SK-N-SH treated with all-trans-retinoic acid at 6 μM for 48 hours (cell line): ENCODE results near the gene HRH3.

ENCODE experiments used
- ATAC-seq: fragments of 200-7000 bp; cut with Tn5 transposase; 3 replicates; pipeline ENCODE4 v1.9.1; 2020; ENCODE audit warnings: mild to moderate bottlenecking, moderate library complexity
- ARNTL ChIP-seq: fragments of 450-650 bp; formaldehyde crosslinking; IDR thresholded peaks from 2 replicates; pipeline ENCODE4 v1.5.0; 2020; ENCODE audit warnings: low read depth, mild to moderate bottlenecking, moderate library complexity, borderline replicate concordance
- BACH2 ChIP-seq: fragments of 250-450 bp; sonication (Bioruptor Pico); IDR thresholded peaks from 2 replicates; pipeline ENCODE4 v1.9.0; 2021; ENCODE audit warnings: mild to moderate bottlenecking, borderline replicate concordance
- CSDC2 ChIP-seq: fragments of 250-450 bp; sonication (Bioruptor Pico); IDR thresholded peaks from 2 replicates; pipeline ENCODE4 v1.5.0; 2020; ENCODE audit warnings: mild to moderate bottlenecking, moderate library complexity
- ESRRG ChIP-seq: fragments of 250-450 bp; sonication (Bioruptor Pico); IDR thresholded peaks from 2 replicates; pipeline ENCODE4 v1.6.1; 2021; ENCODE audit warnings: mild to moderate bottlenecking
- GLIS3 ChIP-seq: fragments of 250-450 bp; sonication (Bioruptor Pico); IDR thresholded peaks from 2 replicates; pipeline ENCODE4 v1.5.0; 2020; ENCODE audit warnings: mild to moderate bottlenecking, moderate library complexity
- ISL1 ChIP-seq: fragments of 250-450 bp; sonication (Bioruptor Pico); IDR thresholded peaks from 2 replicates; pipeline ENCODE4 v2.1.2; 2022; ENCODE audit warnings: mild to moderate bottlenecking, moderate library complexity
- OSR1 ChIP-seq: fragments of 250-450 bp; sonication (Bioruptor Pico); IDR thresholded peaks from 2 replicates; pipeline ENCODE4 v1.8.0; 2022; ENCODE audit warnings: moderate library complexity, mild to moderate bottlenecking, inconsistent platforms
- PPARA ChIP-seq: fragments of 250-450 bp; sonication (Bioruptor Pico); IDR thresholded peaks from 2 replicates; pipeline ENCODE4 v1.5.0; 2020; ENCODE audit warnings: mild to moderate bottlenecking, borderline replicate concordance
- RARB ChIP-seq: fragments of 250-450 bp; sonication (Bioruptor Pico); IDR thresholded peaks from 2 replicates; pipeline ENCODE4 v1.8.0; 2021; ENCODE audit warnings: mild to moderate bottlenecking, moderate library complexity
- SNAI2 ChIP-seq: fragments of 250-450 bp; sonication (Bioruptor Pico); IDR thresholded peaks from 2 replicates; pipeline ENCODE4 v1.5.0; 2020; ENCODE audit warnings: mild to moderate bottlenecking, moderate library complexity
- TCF4 ChIP-seq: fragments of 250-450 bp; sonication (Bioruptor Pico); IDR thresholded peaks from 2 replicates; pipeline ENCODE4 v1.8.0; 2021; ENCODE audit warnings: mild to moderate bottlenecking, moderate library complexity, borderline replicate concordance
- TOX ChIP-seq: fragments of 250-450 bp; sonication (Bioruptor Pico); IDR thresholded peaks from 2 replicates; pipeline ENCODE4 v1.8.0; 2021; ENCODE audit warnings: mild to moderate bottlenecking, moderate library complexity, borderline replicate concordance
- ZC3H10 ChIP-seq: fragments of 250-450 bp; sonication (Bioruptor Pico); IDR thresholded peaks from 2 replicates; pipeline ENCODE4 v1.5.1; 2021; ENCODE audit warnings: mild to moderate bottlenecking, moderate library complexity
- ZFP3 ChIP-seq: fragments of 250-450 bp; sonication (Bioruptor Pico); IDR thresholded peaks from 2 replicates; pipeline ENCODE4 v1.5.0; 2020; ENCODE audit warnings: mild to moderate bottlenecking, moderate library complexity
- ZFP30 ChIP-seq: fragments of 450-650 bp; formaldehyde crosslinking; IDR thresholded peaks from 2 replicates; pipeline ENCODE4 v1.5.0; 2022; ENCODE audit warnings: mild to moderate bottlenecking, moderate library complexity
- ZNF565 ChIP-seq: fragments of 450-650 bp; formaldehyde crosslinking; conservative IDR thresholded peaks from 2 replicates; pipeline ENCODE4 v1.5.0; 2020; ENCODE audit warnings: low read depth, mild to moderate bottlenecking, moderate library complexity
- ZNF70 ChIP-seq: fragments of 450-650 bp; formaldehyde crosslinking; IDR thresholded peaks from 2 replicates; pipeline ENCODE4 v1.5.0; 2020; ENCODE audit warnings: mild to moderate bottlenecking, moderate library complexity
- ZNF8 ChIP-seq: fragments of 450-650 bp; formaldehyde crosslinking; IDR thresholded peaks from 2 replicates; pipeline ENCODE4 v1.5.0; 2020; ENCODE audit warnings: mild to moderate bottlenecking, moderate library complexity
- TF ChIP-seq, protein P1 (sequence below): fragments of 250-450 bp; sonication (Bioruptor Pico); IDR thresholded peaks from 2 replicates; pipeline ENCODE4 v1.8.0; 2020; ENCODE audit warnings: mild to moderate bottlenecking, moderate library complexity, borderline replicate concordance
- TF ChIP-seq, protein P2 (sequence below): fragments of 250-450 bp; sonication (Bioruptor Pico); IDR thresholded peaks from 2 replicates; pipeline ENCODE4 v1.5.1; 2020; ENCODE audit warnings: low read depth, mild to moderate bottlenecking, moderate library complexity
- TF ChIP-seq, protein P3 (sequence below): fragments of 250-450 bp; sonication (Bioruptor Pico); IDR thresholded peaks from 2 replicates; pipeline ENCODE4 v1.5.1; 2021; ENCODE audit warnings: mild to moderate bottlenecking, moderate library complexity
- TF ChIP-seq, protein P4 (sequence below): fragments of 250-450 bp; sonication (Bioruptor Pico); IDR thresholded peaks from 2 replicates; pipeline ENCODE4 v1.5.0; 2020; ENCODE audit warnings: mild to moderate bottlenecking, moderate library complexity
- TF ChIP-seq, protein P5 (sequence below): fragments of 250-450 bp; sonication (Bioruptor Pico); IDR thresholded peaks from 2 replicates; pipeline ENCODE4 v1.8.0; 2021; ENCODE audit warnings: low read depth, mild to moderate bottlenecking, moderate library complexity, borderline replicate concordance

The HRH3 gene

DNA sequence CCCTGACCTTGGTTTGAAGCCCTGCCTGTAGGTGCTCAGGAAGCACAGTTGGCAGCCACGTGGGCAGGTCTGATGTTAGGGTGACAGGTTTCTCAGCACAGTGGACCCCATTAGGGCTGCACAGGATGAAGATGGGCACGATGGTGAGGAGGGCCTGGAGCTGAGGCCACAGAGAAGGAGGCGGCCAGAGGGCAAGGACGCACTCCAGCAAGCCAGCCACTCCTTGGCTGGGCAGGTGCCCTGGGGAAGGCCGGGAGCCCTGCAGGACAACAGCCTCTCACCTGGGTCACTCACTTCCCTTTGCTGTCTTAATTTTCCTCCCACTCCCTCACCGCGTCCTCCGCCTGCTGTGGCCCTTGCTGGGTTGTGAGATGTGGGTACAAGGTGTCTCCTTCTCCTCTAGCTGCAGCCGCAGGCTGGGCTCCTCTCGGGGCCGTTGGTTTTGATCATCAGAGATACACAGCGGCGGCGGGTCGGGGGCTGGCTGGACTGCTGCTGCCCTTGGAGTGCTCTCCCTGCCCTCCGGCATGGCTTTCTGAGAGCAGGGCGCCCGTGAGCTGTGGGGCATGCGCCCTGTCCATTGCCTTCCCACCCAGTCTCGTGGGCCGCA lies 23.9 kb upstream of the HRH3 start:
- TF ChIP-seq, protein P1, sequence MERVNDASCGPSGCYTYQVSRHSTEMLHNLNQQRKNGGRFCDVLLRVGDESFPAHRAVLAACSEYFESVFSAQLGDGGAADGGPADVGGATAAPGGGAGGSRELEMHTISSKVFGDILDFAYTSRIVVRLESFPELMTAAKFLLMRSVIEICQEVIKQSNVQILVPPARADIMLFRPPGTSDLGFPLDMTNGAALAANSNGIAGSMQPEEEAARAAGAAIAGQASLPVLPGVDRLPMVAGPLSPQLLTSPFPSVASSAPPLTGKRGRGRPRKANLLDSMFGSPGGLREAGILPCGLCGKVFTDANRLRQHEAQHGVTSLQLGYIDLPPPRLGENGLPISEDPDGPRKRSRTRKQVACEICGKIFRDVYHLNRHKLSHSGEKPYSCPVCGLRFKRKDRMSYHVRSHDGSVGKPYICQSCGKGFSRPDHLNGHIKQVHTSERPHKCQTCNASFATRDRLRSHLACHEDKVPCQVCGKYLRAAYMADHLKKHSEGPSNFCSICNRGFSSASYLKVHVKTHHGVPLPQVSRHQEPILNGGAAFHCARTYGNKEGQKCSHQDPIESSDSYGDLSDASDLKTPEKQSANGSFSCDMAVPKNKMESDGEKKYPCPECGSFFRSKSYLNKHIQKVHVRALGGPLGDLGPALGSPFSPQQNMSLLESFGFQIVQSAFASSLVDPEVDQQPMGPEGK = no peak
- TF ChIP-seq, protein P2, sequence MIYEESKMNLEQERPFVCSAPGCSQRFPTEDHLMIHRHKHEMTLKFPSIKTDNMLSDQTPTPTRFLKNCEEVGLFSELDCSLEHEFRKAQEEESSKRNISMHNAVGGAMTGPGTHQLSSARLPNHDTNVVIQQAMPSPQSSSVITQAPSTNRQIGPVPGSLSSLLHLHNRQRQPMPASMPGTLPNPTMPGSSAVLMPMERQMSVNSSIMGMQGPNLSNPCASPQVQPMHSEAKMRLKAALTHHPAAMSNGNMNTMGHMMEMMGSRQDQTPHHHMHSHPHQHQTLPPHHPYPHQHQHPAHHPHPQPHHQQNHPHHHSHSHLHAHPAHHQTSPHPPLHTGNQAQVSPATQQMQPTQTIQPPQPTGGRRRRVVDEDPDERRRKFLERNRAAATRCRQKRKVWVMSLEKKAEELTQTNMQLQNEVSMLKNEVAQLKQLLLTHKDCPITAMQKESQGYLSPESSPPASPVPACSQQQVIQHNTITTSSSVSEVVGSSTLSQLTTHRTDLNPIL = no peak
- TF ChIP-seq, protein P3, sequence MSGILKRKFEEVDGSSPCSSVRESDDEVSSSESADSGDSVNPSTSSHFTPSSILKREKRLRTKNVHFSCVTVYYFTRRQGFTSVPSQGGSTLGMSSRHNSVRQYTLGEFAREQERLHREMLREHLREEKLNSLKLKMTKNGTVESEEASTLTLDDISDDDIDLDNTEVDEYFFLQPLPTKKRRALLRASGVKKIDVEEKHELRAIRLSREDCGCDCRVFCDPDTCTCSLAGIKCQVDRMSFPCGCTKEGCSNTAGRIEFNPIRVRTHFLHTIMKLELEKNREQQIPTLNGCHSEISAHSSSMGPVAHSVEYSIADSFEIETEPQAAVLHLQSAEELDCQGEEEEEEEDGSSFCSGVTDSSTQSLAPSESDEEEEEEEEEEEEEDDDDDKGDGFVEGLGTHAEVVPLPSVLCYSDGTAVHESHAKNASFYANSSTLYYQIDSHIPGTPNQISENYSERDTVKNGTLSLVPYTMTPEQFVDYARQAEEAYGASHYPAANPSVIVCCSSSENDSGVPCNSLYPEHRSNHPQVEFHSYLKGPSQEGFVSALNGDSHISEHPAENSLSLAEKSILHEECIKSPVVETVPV (CRISPR knock-in tag) = no peak
- TF ChIP-seq ISL1 (CRISPR knock-in tag) (no peak), PPARA (CRISPR knock-in tag) (no peak), ZNF70 (CRISPR knock-in tag) (no peak), ZFP3 (no peak), ZNF565 (no peak), ARNTL (no peak), ZC3H10 (no peak), CSDC2 (CRISPR knock-in tag) (no peak), RARB (no peak), ZFP30 (CRISPR knock-in tag) (no peak), ZNF8 (CRISPR knock-in tag) (no peak), SNAI2 (CRISPR knock-in tag) (no peak), TOX (CRISPR knock-in tag) (no peak)
- TF ChIP-seq, protein P4, sequence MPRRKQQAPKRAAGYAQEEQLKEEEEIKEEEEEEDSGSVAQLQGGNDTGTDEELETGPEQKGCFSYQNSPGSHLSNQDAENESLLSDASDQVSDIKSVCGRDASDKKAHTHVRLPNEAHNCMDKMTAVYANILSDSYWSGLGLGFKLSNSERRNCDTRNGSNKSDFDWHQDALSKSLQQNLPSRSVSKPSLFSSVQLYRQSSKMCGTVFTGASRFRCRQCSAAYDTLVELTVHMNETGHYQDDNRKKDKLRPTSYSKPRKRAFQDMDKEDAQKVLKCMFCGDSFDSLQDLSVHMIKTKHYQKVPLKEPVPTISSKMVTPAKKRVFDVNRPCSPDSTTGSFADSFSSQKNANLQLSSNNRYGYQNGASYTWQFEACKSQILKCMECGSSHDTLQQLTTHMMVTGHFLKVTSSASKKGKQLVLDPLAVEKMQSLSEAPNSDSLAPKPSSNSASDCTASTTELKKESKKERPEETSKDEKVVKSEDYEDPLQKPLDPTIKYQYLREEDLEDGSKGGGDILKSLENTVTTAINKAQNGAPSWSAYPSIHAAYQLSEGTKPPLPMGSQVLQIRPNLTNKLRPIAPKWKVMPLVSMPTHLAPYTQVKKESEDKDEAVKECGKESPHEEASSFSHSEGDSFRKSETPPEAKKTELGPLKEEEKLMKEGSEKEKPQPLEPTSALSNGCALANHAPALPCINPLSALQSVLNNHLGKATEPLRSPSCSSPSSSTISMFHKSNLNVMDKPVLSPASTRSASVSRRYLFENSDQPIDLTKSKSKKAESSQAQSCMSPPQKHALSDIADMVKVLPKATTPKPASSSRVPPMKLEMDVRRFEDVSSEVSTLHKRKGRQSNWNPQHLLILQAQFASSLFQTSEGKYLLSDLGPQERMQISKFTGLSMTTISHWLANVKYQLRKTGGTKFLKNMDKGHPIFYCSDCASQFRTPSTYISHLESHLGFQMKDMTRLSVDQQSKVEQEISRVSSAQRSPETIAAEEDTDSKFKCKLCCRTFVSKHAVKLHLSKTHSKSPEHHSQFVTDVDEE = no peak
- TF ChIP-seq, protein P5, sequence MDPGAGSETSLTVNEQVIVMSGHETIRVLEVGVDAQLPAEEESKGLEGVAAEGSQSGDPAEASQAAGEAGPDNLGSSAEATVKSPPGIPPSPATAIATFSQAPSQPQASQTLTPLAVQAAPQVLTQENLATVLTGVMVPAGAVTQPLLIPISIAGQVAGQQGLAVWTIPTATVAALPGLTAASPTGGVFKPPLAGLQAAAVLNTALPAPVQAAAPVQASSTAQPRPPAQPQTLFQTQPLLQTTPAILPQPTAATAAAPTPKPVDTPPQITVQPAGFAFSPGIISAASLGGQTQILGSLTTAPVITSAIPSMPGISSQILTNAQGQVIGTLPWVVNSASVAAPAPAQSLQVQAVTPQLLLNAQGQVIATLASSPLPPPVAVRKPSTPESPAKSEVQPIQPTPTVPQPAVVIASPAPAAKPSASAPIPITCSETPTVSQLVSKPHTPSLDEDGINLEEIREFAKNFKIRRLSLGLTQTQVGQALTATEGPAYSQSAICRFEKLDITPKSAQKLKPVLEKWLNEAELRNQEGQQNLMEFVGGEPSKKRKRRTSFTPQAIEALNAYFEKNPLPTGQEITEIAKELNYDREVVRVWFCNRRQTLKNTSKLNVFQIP = no peak
- no peak for ATAC-seq

DNA sequence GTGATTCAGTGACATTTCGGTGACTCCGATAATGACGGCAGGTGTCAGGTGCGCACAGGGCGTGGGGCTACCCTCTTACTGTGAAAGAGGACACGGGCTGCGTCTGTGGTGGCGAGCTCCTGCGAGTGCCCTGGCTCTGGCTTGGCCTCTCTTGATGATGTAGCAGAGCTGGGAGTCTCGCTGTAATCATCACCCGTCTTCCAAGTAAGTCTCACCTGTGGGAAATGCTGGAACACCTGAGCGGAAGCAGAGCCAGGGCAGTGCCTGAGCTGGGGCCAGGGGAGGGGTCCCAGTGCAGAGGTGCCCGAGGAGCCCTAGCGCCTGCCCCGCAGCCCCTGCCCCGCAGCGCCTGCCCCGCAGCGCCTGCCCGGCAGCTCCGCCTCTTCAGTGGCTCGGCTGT lies 23.0 kb upstream of the HRH3 start:
- no peak for ATAC-seq
- no peak for TF ChIP-seq OSR1 (CRISPR knock-in tag)
- no peak for TF ChIP-seq ZNF70 (CRISPR knock-in tag)
- TF ChIP-seq, protein P4 = no peak
- TF ChIP-seq ARNTL = no peak
- no peak for TF ChIP-seq BACH2
- TF ChIP-seq ESRRG (CRISPR knock-in tag) = no peak
- TF ChIP-seq RARB = no peak
- TF ChIP-seq TCF4 = no peak
- TF ChIP-seq ZC3H10 = no peak
- no peak for TF ChIP-seq ZFP3
- TF ChIP-seq, protein P2 = no peak
- TF ChIP-seq GLIS3 (CRISPR knock-in tag) = no peak
- no peak for TF ChIP-seq CSDC2 (CRISPR knock-in tag)
- TF ChIP-seq, protein P3 (CRISPR knock-in tag) = no peak
- no peak for TF ChIP-seq ZFP30 (CRISPR knock-in tag)
- TF ChIP-seq, protein P1 = no peak
- TF ChIP-seq SNAI2 (CRISPR knock-in tag) = no peak
